SU-DHL-6 (cell line): Measurements from ENCODE around the gene FAM120B.

Experiments
- H2AFZ ChIP-seq: fragments of 200-600 bp; sonication (generic); 2 replicates; pipeline ENCODE4 v1.6.1; 2014; ENCODE audit warnings: low read depth, mild to moderate bottlenecking, moderate library complexity, mixed read lengths, antibody characterized with exemption, low read length; ENCODE audit not compliant: severe bottlenecking
- H3F3A ChIP-seq: fragments of 200-600 bp; shearing (Covaris generic); 2 replicates; pipeline ENCODE4 v1.6.0; 2016; ENCODE audit warnings: antibody characterized with exemption, mild to moderate bottlenecking; ENCODE audit not compliant: insufficient read depth
- H3K27ac ChIP-seq: fragments of 200-600 bp; sonication (generic); 2 replicates; pipeline ENCODE4 v1.5.1; 2016; ENCODE audit warnings: low read depth, mild to moderate bottlenecking, low read length, moderate library complexity, mixed read lengths
- H3K27me3 ChIP-seq: fragments of 200-600 bp; sonication (generic), shearing (Covaris generic); 2 replicates; pipeline ENCODE4 v1.6.0; 2014; ENCODE audit warnings: mild to moderate bottlenecking, low read length
- H3K36me3 ChIP-seq: fragments of 200-600 bp; sonication (generic); 2 replicates; pipeline ENCODE4 v1.6.1; 2014; ENCODE audit warnings: mild to moderate bottlenecking, low read length, mixed read lengths
- H3K4me2 ChIP-seq: fragments of 300-600, 200-600 bp; shearing (Covaris generic), sonication (generic); 2 replicates; pipeline ENCODE4 v1.6.0; 2014; ENCODE audit warnings: low read length, low read depth, mild to moderate bottlenecking; ENCODE audit not compliant: poor library complexity, severe bottlenecking
- H3K4me3 ChIP-seq: fragments of 200-600 bp; sonication (generic); 2 replicates; pipeline ENCODE4 v1.5.1; 2014; ENCODE audit warnings: antibody characterized with exemption, low read length, mild to moderate bottlenecking, mixed read lengths; ENCODE audit not compliant: insufficient read depth, poor library complexity, severe bottlenecking
- H3K79me2 ChIP-seq: fragments of 200-600 bp; sonication (generic); 2 replicates; pipeline ENCODE4 v1.6.1; 2014; ENCODE audit warnings: mild to moderate bottlenecking, low read length, moderate library complexity; ENCODE audit not compliant: insufficient read depth
- H3K9ac ChIP-seq: fragments of 200-600 bp; sonication (generic); 2 replicates; pipeline ENCODE4 v1.7.0; 2014; ENCODE audit warnings: mild to moderate bottlenecking, low read length
- H3K9me2 ChIP-seq: fragments of 200-600 bp; sonication (generic); replicated peaks from 2 replicates; pipeline ENCODE4 v1.6.1; 2014; ENCODE audit warnings: low read length; ENCODE audit not compliant: insufficient read depth
- H3K9me3 ChIP-seq: fragments of 200-600 bp; sonication (generic); 2 replicates; pipeline ENCODE4 v1.6.1; 2014; ENCODE audit warnings: low read length, mixed read lengths; ENCODE audit not compliant: insufficient read depth
- H4K20me1 ChIP-seq: fragments of 200-600 bp; sonication (generic); 2 replicates; pipeline ENCODE4 v1.6.1; 2014; ENCODE audit warnings: low read depth, mild to moderate bottlenecking, antibody characterized with exemption, low read length, moderate library complexity, mixed read lengths
- EZH2phosphoT487 ChIP-seq: fragments of 200-600 bp; sonication (generic), shearing (Covaris generic); conservative IDR thresholded peaks from 2 replicates; pipeline ENCODE4 v1.6.1; 2018; ENCODE audit warnings: mild to moderate bottlenecking, antibody characterized with exemption, low read length, moderate library complexity, mixed read lengths
- TF ChIP-seq, protein P1 (sequence below): fragments of 200-600 bp; sonication (generic); IDR thresholded peaks from one replicate; pipeline ENCODE4 v1.5.1; 2017; ENCODE audit warnings: antibody characterized with exemption, mild to moderate bottlenecking, low read length, moderate library complexity; ENCODE audit not compliant: insufficient read depth, poor library complexity, severe bottlenecking

Gene FAM120B

GRCh38 chr6:170433163-170434116 is 126.9 kb downstream of the FAM120B start:
- no peaks in the 10 kb centered on the region for H3F3A ChIP-seq
- H3K4me3 ChIP-seq: no peak overlapping the region
- H2AFZ ChIP-seq: no peak overlapping the region
- H3K9ac ChIP-seq: no peak overlapping the region
- H3K79me2 ChIP-seq: no peaks in the 10 kb centered on the region
- TF ChIP-seq, protein P1, sequence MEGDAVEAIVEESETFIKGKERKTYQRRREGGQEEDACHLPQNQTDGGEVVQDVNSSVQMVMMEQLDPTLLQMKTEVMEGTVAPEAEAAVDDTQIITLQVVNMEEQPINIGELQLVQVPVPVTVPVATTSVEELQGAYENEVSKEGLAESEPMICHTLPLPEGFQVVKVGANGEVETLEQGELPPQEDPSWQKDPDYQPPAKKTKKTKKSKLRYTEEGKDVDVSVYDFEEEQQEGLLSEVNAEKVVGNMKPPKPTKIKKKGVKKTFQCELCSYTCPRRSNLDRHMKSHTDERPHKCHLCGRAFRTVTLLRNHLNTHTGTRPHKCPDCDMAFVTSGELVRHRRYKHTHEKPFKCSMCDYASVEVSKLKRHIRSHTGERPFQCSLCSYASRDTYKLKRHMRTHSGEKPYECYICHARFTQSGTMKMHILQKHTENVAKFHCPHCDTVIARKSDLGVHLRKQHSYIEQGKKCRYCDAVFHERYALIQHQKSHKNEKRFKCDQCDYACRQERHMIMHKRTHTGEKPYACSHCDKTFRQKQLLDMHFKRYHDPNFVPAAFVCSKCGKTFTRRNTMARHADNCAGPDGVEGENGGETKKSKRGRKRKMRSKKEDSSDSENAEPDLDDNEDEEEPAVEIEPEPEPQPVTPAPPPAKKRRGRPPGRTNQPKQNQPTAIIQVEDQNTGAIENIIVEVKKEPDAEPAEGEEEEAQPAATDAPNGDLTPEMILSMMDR: no peak
- no peak for TF ChIP-seq EZH2phosphoT487
- no peak overlapping the region for H3K4me2 ChIP-seq
- no peak overlapping the region for H3K27ac ChIP-seq
- H4K20me1 ChIP-seq: no peaks in the 10 kb centered on the region
- no peaks in the 10 kb centered on the region for H3K9me2 ChIP-seq
- no peaks in the 10 kb centered on the region for H3K36me3 ChIP-seq
- H3K9me3 ChIP-seq: no peaks in the 10 kb centered on the region
- H3K27me3 ChIP-seq: no peaks in the 10 kb centered on the region

DNA sequence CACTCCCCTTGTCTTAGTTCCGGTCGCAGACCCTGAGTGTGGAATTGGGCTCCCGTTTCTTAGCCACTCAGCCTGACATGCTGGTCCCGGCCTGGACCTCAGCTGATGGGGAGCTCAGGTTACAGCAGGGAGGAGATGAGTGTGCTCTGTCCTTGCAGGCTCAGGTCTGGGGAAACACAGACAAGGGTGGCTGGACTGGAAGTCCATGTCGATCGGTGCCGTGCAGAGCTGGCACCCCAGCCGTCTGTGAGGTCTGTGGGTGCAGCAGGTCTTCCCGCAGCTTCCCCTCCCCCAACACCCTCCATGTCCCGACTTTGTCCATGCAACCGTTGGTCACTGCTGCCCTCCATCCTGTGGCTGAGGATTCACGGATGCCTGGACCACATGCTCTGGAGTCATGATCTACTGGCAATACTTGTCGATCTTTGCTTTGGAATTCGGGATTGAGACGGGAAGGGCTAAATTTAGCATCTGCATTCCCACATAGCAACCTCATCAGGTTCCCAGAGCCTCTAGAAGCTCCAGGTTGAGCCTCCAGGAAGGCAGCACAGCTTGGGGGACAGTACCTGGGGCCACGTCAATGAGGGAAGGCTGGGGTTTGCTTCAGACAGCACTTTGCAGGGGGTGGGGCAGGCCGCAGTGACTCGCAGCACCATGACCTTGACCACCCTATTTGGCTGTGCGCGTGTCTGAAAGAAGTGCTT is 127.7 kb downstream of the FAM120B start:
- no peaks in the 10 kb centered on the region for H3K36me3 ChIP-seq
- H3K4me2 ChIP-seq: no peak overlapping the region
- H2AFZ ChIP-seq: no peak overlapping the region

DNA sequence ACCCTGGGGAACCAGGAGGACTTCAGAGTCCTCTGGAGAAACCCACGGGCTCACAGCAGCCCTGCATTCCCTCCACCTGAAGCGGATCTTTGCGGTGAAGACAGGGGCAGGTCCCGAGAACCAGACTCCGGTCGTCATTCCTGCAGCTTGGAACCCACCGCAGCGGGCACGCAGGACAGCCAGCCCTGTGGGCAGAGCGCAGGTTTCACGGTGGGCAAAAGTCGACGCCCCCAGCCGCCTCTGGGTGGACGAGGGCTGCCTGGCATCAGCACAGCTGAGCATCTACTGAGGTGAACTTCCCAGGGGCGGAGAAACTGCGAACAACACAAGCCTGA is 128.2 kb downstream of the FAM120B start:
- no peak overlapping the region for H2AFZ ChIP-seq
- no peak overlapping the region for H3K4me2 ChIP-seq
- no peak overlapping the region for H3K9ac ChIP-seq
- no peaks in the 10 kb centered on the region for H4K20me1 ChIP-seq
- H3K27ac ChIP-seq: no peak overlapping the region
- H3F3A ChIP-seq: no peaks in the 10 kb centered on the region
- H3K9me3 ChIP-seq: no peaks in the 10 kb centered on the region
- H3K36me3 ChIP-seq: no peaks in the 10 kb centered on the region
- no peaks in the 10 kb centered on the region for H3K9me2 ChIP-seq
- no peaks in the 10 kb centered on the region for H3K79me2 ChIP-seq
- TF ChIP-seq EZH2phosphoT487: no peak
- TF ChIP-seq, protein P1: no peak
- H3K27me3 ChIP-seq: no peaks in the 10 kb centered on the region
- H3K4me3 ChIP-seq: no peak overlapping the region

More for the DNA sequence above, 127.7 kb downstream of the FAM120B start:
- no peak overlapping the region for H3K4me3 ChIP-seq
- TF ChIP-seq, protein P1: no peak
- TF ChIP-seq EZH2phosphoT487: no peak
- H3K27me3 ChIP-seq: no peaks in the 10 kb centered on the region
- no peak overlapping the region for H3K9ac ChIP-seq
- no peaks in the 10 kb centered on the region for H3F3A ChIP-seq
- H3K9me3 ChIP-seq: no peaks in the 10 kb centered on the region
- H3K27ac ChIP-seq: no peak overlapping the region
- H4K20me1 ChIP-seq: no peaks in the 10 kb centered on the region
- no peaks in the 10 kb centered on the region for H3K9me2 ChIP-seq
- H3K79me2 ChIP-seq: no peaks in the 10 kb centered on the region
